MCF 10A (cell line): ENCODE data around the gene MPZL3. TPM values are rescaled to one million over a fixed set of nuclear protein-coding genes. Genes with fewer than 3 reads are reported as not detected.

Experiments
- BruUV-seq: library from RNA; stranded (reverse); fragments of 400-500 nt; replicated peaks from 2 replicates; lab custom pipeline; 2021; lab: Mats Ljungman, UMichigan
- CTCF ChIA-PET: fragments of 300-600 bp; sonication (Branson Sonifier 250); formaldehyde crosslinking; extraction: SDS; loops from one replicate; lab custom pipeline; 2021; ENCODE audit warnings: antibody characterized with exemption, inconsistent platforms; lab: Yijun Ruan, JAX
- POLR2A ChIA-PET: fragments of 300-600, 350-650 bp; sonication (Branson Sonifier 250); formaldehyde crosslinking; extraction: SDS; loops from one replicate; lab custom pipeline; 2020; ENCODE audit warnings: antibody characterized with exemption, inconsistent platforms; lab: Yijun Ruan, JAX
- DNase-seq: peaks from one replicate; pipeline ENCODE4 v3.0.0-alpha.2; 2018; ENCODE audit not compliant: unreplicated experiment
- H3K27ac Mint-ChIP-seq: one replicate; pipeline ENCODE4 v1.8.0; 2022; ENCODE audit warnings: mild to moderate bottlenecking, low read depth, mixed read lengths; ENCODE audit not compliant: unreplicated experiment
- H3K27me3 Mint-ChIP-seq: one replicate; pipeline ENCODE4 v1.8.0; 2022; ENCODE audit warnings: mixed read lengths; ENCODE audit not compliant: insufficient read depth, unreplicated experiment
- H3K36me3 Mint-ChIP-seq: one replicate; pipeline ENCODE4 v1.8.0; 2022; ENCODE audit warnings: mild to moderate bottlenecking, moderate library complexity, mixed read lengths; ENCODE audit not compliant: insufficient read depth, unreplicated experiment
- H3K4me1 Mint-ChIP-seq: one replicate; pipeline ENCODE4 v1.8.0; 2022; ENCODE audit warnings: mixed read lengths; ENCODE audit not compliant: insufficient read depth, unreplicated experiment
- H3K4me3 Mint-ChIP-seq: one replicate; pipeline ENCODE4 v1.8.0; 2022; ENCODE audit warnings: mild to moderate bottlenecking, moderate library complexity, mixed read lengths; ENCODE audit not compliant: unreplicated experiment
- H3K9me3 Mint-ChIP-seq: one replicate; pipeline ENCODE4 v1.8.0; 2022; ENCODE audit warnings: mixed read lengths; ENCODE audit not compliant: unreplicated experiment
- intact Hi-C: fragments of 100-400 bp; cut with micrococcal nuclease; formaldehyde crosslinking; loops from 2 replicates; pipeline ENCODE4 v1.14.1; 2022
- total RNA-seq: library from RNA; stranded (reverse); gene quantifications from 2 replicates; pipeline ENCODE4 v1.2.3, GENCODE V29; 2022
- TF ChIP-seq, protein P1 (sequence below): fragments of 200-600 bp; IDR thresholded peaks from one replicate; pipeline ENCODE4 v1.8.0; 2022; ENCODE audit warnings: antibody characterized with exemption, mild to moderate bottlenecking; ENCODE audit not compliant: unreplicated experiment

The MPZL3 gene
- total RNA-seq, 1 experiment from 2014 or later = 11.9 TPM

DNA sequence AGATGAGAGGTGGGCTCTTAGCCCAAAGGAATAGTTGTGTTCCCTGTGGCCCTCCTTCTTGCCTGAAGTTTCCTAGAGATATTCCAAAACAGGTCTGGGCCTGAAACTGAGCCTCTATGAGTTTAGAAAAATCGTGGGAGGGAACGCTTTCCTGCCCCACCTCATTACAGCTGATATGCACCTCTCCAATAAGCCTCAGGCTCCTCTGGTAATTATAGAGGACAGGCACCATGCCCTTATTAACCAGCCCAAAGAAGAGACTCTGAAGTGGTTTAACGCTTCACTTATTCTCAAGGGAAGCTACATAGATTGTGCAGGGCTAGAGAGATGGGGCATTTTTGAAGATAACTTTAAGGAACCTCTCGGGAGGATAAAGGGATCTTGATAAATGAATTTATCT, 15.3 kb upstream of the MPZL3 start:
- peaks cover 33% of the 10 kb centered on the region for H3K4me1 Mint-ChIP-seq
- H3K9me3 Mint-ChIP-seq = no peaks in the 10 kb centered on the region
- DNase-seq = peak; percentile 43
- POLR2A ChIA-PET = interaction anchor here (0.6 to 9.8 kb wide), 6 partner anchors 10 to 1036 kb away, joined by 3 to 225 read pairs (median 48); partner anchors contain the start of genes MPZL3 and PCSK7
- no peaks in the 10 kb centered on the region for H3K27me3 Mint-ChIP-seq
- TF ChIP-seq, protein P1, sequence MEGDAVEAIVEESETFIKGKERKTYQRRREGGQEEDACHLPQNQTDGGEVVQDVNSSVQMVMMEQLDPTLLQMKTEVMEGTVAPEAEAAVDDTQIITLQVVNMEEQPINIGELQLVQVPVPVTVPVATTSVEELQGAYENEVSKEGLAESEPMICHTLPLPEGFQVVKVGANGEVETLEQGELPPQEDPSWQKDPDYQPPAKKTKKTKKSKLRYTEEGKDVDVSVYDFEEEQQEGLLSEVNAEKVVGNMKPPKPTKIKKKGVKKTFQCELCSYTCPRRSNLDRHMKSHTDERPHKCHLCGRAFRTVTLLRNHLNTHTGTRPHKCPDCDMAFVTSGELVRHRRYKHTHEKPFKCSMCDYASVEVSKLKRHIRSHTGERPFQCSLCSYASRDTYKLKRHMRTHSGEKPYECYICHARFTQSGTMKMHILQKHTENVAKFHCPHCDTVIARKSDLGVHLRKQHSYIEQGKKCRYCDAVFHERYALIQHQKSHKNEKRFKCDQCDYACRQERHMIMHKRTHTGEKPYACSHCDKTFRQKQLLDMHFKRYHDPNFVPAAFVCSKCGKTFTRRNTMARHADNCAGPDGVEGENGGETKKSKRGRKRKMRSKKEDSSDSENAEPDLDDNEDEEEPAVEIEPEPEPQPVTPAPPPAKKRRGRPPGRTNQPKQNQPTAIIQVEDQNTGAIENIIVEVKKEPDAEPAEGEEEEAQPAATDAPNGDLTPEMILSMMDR = no peak
- BruUV-seq = no TSS peak
- intact Hi-C loops = no loop called here
- no peak overlapping the region for H3K4me3 Mint-ChIP-seq
- no peak overlapping the region for H3K27ac Mint-ChIP-seq
- CTCF ChIA-PET = interaction anchor here (0.6 to 1.2 kb wide), 3 partner anchors 9 to 69 kb away, joined by 3 to 4 read pairs (median 3); no protein-coding TSS in a partner anchor
- no peaks in the 10 kb centered on the region for H3K36me3 Mint-ChIP-seq

DNA sequence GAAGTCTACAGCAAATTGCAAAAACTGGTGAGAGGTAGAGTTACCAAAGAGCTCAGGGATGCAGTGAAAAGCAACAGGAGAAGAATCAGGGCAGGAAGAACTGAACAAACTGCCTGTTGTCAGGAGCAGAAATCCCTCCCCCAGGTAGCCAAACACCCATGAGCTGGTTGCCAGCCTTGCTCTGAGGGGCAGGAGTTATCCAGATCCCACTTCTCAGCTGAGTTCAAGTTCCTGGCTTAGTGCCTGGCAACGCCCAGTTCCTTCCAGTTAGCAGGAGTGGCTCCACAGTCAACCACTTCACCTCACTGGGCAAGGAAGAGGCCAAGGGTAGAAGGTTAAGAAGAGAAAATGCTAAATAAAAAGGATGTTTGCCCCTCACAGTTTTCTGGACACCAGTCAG, 13.8 kb upstream of the MPZL3 start:
- no TSS peak for BruUV-seq
- Mint-ChIP-seq H3K4me3 (peak overlapping the region; percentile 93), H3K36me3 (no peaks in the 10 kb centered on the region), H3K4me1 (peaks cover 44% of the 10 kb centered on the region), H3K27ac (peak overlapping the region; percentile 29), H3K27me3 (no peaks in the 10 kb centered on the region), H3K9me3 (no peaks in the 10 kb centered on the region)
- ChIA-PET CTCF (interaction anchor here (0.6 to 4.2 kb wide), 8 partner anchors 13 to 659 kb away, joined by 3 to 24 read pairs (median 4); partner anchors contain the start of gene BCL9L), POLR2A (interaction anchor here (0.9 to 9.8 kb wide), 9 partner anchors 8 to 94 kb away, joined by 3 to 225 read pairs (median 32); partner anchors contain the start of genes MPZL3 and UBE4A)
- DNase-seq = peak; percentile 79
- TF ChIP-seq, protein P1 = no peak
- intact Hi-C loops = no loop called here

DNA sequence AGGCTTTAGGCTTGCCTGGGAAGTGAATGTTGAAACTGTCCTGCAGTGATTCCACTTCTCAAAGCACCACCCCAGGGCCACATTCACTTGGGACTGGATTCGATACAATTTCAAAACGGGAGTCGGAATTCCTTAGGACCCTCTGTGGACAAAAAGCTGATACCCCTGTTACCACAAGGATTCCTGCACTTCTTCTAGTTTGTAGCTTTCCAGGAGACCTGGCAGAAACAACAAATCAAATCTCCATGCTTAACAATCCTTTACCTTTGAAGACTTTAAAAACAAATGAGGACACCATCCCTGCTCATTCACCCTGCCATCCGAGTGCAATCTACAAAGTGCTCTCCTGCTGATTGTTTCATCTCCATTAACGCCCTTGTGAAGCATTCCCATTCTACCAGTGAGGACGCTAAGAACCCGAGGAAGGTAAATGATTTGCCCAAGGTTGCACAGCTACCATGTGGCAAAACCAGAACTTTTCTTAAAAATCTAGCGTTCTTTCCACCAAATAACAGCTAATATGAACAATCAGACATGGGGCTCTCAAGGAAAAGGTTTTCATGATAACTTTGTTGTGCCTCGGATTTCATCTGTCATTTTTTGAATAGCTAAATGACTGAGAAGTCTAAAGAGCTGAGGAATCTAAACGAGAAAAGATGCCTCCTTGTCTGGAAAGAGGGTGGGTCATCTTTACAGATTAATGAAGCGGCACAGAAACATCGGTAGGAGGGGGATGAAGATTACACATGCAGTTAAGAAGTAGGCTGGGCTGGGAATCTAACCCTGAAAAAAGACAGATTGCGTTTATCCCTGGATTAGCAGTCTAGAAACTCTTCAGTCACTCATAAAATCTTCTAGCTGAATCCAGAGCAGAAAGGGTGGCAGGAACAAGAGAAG, 12.7 kb upstream of the MPZL3 start:
- Mint-ChIP-seq H3K4me1 (peaks cover 44% of the 10 kb centered on the region), H3K9me3 (no peaks in the 10 kb centered on the region), H3K4me3 (peak overlapping the region; percentile 93), H3K27me3 (no peaks in the 10 kb centered on the region), H3K36me3 (peaks cover 9% of the 10 kb centered on the region), H3K27ac (peak overlapping the region; percentile 95)
- ChIA-PET CTCF (interaction anchor here (0.6 to 4.2 kb wide), 18 partner anchors 7 to 220 kb away, joined by 3 to 24 read pairs (median 4); partner anchors contain the start of gene MPZL3), POLR2A (interaction anchor here (0.6 to 9.8 kb wide), 24 partner anchors 9 to 1465 kb away, joined by 3 to 225 read pairs (median 8); partner anchors contain the start of genes MPZL3 and UBE4A)
- peak; percentile 31 for DNase-seq
- TSS peak; percentile 44 for BruUV-seq
- TF ChIP-seq, protein P1 = no peak
- intact Hi-C loops = no loop called here
